ENCODE measurements around the gene IRAK3. TPM values are rescaled to one million over a fixed set of nuclear protein-coding genes. Genes with fewer than 3 reads are reported as not detected.

Gene IRAK3
- total RNA-seq, 1 experiment from 2014 or later: 2.4 TPM

- BruUV-seq (replicated peaks): no TSS peak
- Histone ChIP-seq H3K9me3 (ENCODE audit: control insufficient read depth, insufficient read depth, low read depth, low read length) (no peaks in the 10 kb centered on the region), H3K27me3 (ENCODE audit: control insufficient read depth, insufficient read depth, low read length) (no peaks in the 10 kb centered on the region), H3K4me1 (ENCODE audit: control insufficient read depth, insufficient read depth, low read length) (no peaks in the 10 kb centered on the region), H3K27ac (ENCODE audit: low read length) (no peak overlapping the region), H3K36me3 (ENCODE audit: control insufficient read depth, insufficient read depth, low read length) (no peaks in the 10 kb centered on the region), H3K4me3 (ENCODE audit: low read depth in 2 of 2, low read length in 2 of 2) (no peak overlapping the region)
- intact Hi-C loops (cut with micrococcal nuclease; ENCODE audit: unreplicated experiment) (no loop called here), in situ Hi-C loops (cut with HindIII; ENCODE audit: low pct_unique_long_range_greater_than_20kb, low sequenced_read_pairs) (no loop called here)
- no peak for DNase-seq (ENCODE audit: low read depth, low spot score)
- no peak for ATAC-seq
- ChIA-PET POLR2A (no interaction called here), CTCF (no interaction called here)
- TF ChIP-seq REST (IDR thresholded peaks at IDR 0.05; ENCODE audit: insufficient read depth in 1 of 2, low read depth in 2 of 2, low read length in 1 of 2) (no peak), SIN3A (IDR thresholded peaks at IDR 0.05; ENCODE audit: borderline replicate concordance, insufficient read depth, low read depth, low read length) (no peak), TCF7L2 (IDR thresholded peaks at IDR 0.05; ENCODE audit: low read depth, low read length) (no peak), CTCF (IDR thresholded peaks at IDR 0.05) (no peak), POLR2AphosphoS5 (IDR thresholded peaks at IDR 0.05; ENCODE audit: low read depth, low read length) (no peak)
Measured at GRCh38 chr12:66247741-66248140, 58.7 kb downstream of the IRAK3 start.

- ChIA-PET CTCF (no interaction called here), POLR2A (no interaction called here)
- no peaks in the 10 kb centered on the region for H3K36me3 ChIP-seq (ENCODE audit: control insufficient read depth, insufficient read depth, low read length)
Measured at GRCh38 chr12:66251049-66251448, 62.0 kb downstream of the IRAK3 start.

More at GRCh38 chr12:66251049-66251448, 62.0 kb downstream of the IRAK3 start:
- TF ChIP-seq POLR2AphosphoS5 (IDR thresholded peaks at IDR 0.05; ENCODE audit: low read depth, low read length) (no peak), REST (IDR thresholded peaks at IDR 0.05; ENCODE audit: insufficient read depth in 1 of 2, low read depth in 2 of 2, low read length in 1 of 2) (no peak), TCF7L2 (IDR thresholded peaks at IDR 0.05; ENCODE audit: low read depth, low read length) (no peak), CTCF (IDR thresholded peaks at IDR 0.05) (no peak), SIN3A (IDR thresholded peaks at IDR 0.05; ENCODE audit: borderline replicate concordance, insufficient read depth, low read depth, low read length) (no peak)
- Histone ChIP-seq H3K27ac (ENCODE audit: low read length) (no peak overlapping the region), H3K4me1 (ENCODE audit: control insufficient read depth, insufficient read depth, low read length) (no peaks in the 10 kb centered on the region), H3K9me3 (ENCODE audit: control insufficient read depth, insufficient read depth, low read depth, low read length) (no peaks in the 10 kb centered on the region), H3K4me3 (ENCODE audit: low read depth in 2 of 2, low read length in 2 of 2) (no peak overlapping the region), H3K27me3 (ENCODE audit: control insufficient read depth, insufficient read depth, low read length) (peaks cover 5% of the 10 kb centered on the region; the same call in 1 of the 2 replicates)
- DNase-seq (ENCODE audit: low read depth, low spot score) (no peak), ATAC-seq (no peak)
- intact Hi-C loops (cut with micrococcal nuclease; ENCODE audit: unreplicated experiment) (no loop called here), in situ Hi-C loops (cut with HindIII; ENCODE audit: low pct_unique_long_range_greater_than_20kb, low sequenced_read_pairs) (no loop called here)
- BruUV-seq (replicated peaks): no TSS peak
